ENCODE results near the gene PDZD2.

DNA sequence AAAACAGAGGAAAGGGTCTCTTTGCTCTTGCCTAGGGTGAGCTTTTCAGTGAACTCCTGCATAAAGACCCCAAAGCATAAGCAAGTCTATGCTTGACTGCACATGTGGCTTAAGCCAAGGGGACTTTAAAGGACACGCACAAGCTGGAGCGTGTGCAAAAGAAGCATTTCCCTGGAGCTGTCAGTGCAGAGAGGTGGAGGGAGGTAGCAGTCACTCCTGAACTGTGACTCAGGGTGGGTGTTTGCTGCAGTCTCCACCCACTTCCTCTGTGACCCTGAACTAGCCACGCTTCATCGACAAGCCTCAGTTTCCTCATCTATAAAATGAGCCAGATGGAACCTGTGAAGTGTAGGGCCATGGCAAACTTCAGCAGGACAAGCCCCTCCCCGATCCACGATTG lies 72.4 kb downstream of the PDZD2 start:
- TF ChIP-seq CTCF (IDR thresholded peaks at IDR 0.05; ENCODE audit: borderline replicate concordance, extremely low read depth, low read length, poor library complexity, severe bottlenecking): no peak
- TF ChIP-seq EZH2 (IDR thresholded peaks at IDR 0.05; ENCODE audit: borderline replicate concordance, low read depth, low read length, severe bottlenecking): no peak
